ENCODE results near the gene ARID4B. TPM values are rescaled to one million over a fixed set of nuclear protein-coding genes. Genes with fewer than 3 reads are reported as not detected.
"Not testable (repeated sequence)": the region's sequence is repeated elsewhere in the genome, so short reads cannot be mapped to it uniquely, and the experiment has no call there.

Gene ARID4B
- total RNA-seq, 1 experiment from 2014 or later, result 28.3 TPM

GRCh38 chr1:235279694-235280093 is 48.3 kb downstream of the ARID4B start:
- DNase-seq (ENCODE audit: low read depth in 1 of 2, low spot score in 2 of 2), result no peak
- no peaks in the 10 kb centered on the region; the same call in 1 of the 2 replicates for H3K27me3 ChIP-seq (replicated peaks)
- no peak overlapping the region for H3K27ac ChIP-seq
- no peaks in the 10 kb centered on the region for H3K4me1 ChIP-seq (replicated peaks)
- no peak overlapping the region for H3K4me3 ChIP-seq
- H3K9me3 ChIP-seq (replicated peaks), result no peaks in the 10 kb centered on the region
- no peaks in the 10 kb centered on the region for H3K36me3 ChIP-seq

DNA sequence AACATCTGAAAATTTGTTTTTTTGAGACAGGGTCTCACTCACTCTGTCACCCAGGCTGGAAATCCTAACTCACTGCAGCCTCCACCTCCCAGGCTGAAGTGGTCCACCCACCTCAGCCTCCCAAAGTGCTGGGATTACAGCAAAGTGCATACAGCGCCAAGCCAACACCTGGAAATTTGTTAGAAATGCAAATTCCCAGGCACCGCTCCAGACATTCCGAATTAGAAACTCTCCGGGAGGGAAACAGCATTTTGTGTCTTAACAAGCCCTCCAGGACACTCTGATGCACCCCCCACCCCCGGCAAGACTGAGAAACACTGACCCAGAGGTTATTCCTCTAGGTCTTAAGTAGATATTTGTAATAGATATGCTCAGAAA is 49.1 kb downstream of the ARID4B start:
- no peaks in the 10 kb centered on the region for H3K4me1 ChIP-seq (replicated peaks)
- no peak for DNase-seq (ENCODE audit: low read depth in 1 of 2, low spot score in 2 of 2)
- no peaks in the 10 kb centered on the region for H3K36me3 ChIP-seq
- H3K4me3 ChIP-seq, result no peak overlapping the region
- no peaks in the 10 kb centered on the region; the same call in 1 of the 2 replicates for H3K27me3 ChIP-seq (replicated peaks)
- no peaks in the 10 kb centered on the region for H3K9me3 ChIP-seq (replicated peaks)
- H3K27ac ChIP-seq, result no peak overlapping the region

DNA sequence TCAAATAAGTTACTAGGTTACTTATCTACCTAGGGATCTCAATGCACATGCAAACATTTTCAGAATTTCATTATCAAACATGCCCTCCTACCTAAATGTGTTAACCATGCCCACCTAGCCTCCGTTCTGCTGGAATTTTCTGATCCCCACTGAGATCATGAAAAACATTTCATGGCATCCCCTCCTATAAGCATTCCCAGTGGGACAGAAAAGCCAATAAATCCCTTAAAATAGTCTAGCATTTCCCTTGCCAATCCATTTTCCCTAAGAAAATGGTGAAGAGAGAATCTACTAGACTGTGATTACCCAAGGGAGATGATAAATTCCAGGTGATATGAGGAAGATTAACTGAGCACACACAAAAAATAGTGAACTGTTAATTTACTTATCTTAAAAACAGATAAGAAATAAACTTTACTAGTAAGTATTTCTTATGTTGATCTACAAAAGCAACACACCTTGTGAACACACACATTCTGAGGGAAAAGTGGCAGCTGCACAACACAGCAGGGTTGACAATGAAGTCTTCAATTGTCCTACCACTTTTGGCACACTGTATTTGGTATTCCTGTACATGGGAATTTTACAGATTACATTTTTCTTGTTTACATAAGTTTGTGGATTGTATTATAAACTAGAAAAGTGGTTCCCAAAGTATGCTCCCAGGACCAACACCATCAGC is 49.6 kb downstream of the ARID4B start:
- no peaks in the 10 kb centered on the region for H3K9me3 ChIP-seq (replicated peaks)
- no peak for DNase-seq (ENCODE audit: low read depth in 1 of 2, low spot score in 2 of 2)
- no peak overlapping the region for H3K4me3 ChIP-seq
- no peaks in the 10 kb centered on the region for H3K36me3 ChIP-seq
- no peaks in the 10 kb centered on the region for H3K4me1 ChIP-seq (replicated peaks)
- H3K27me3 ChIP-seq (replicated peaks), result no peaks in the 10 kb centered on the region; the same call in 1 of the 2 replicates
- no peak overlapping the region for H3K27ac ChIP-seq

DNA sequence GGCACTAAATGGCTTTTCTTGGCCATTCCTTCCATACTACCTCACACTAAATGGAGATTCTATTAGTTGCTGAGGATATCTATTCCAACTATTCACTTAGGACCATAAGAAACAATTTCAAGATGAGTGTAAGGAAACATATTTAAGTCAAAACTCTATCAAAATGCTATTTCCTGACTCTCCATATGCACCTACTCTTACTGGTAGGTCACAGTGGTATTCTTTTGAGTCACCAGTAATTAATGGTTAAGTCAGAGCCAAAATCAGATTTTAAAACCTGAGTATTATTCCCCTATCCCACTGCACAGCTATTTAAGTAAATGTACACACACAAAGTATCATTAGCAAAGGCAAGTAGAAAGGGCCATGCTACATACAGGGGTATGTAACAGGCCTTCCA is 50.3 kb downstream of the ARID4B start:
- Histone ChIP-seq H3K9me3 (replicated peaks) (no peaks in the 10 kb centered on the region), H3K4me1 (replicated peaks) (no peaks in the 10 kb centered on the region), H3K36me3 (no peaks in the 10 kb centered on the region), H3K27ac (no peak overlapping the region), H3K4me3 (no peak overlapping the region), H3K27me3 (replicated peaks) (no peaks in the 10 kb centered on the region; the same call in 1 of the 2 replicates)
- no peak for DNase-seq (ENCODE audit: low read depth in 1 of 2, low spot score in 2 of 2)

GRCh38 chr1:235275836-235276235 is 52.1 kb downstream of the ARID4B start:
- Histone ChIP-seq H3K27me3 (replicated peaks) (no peaks in the 10 kb centered on the region; the same call in 1 of the 2 replicates), H3K9me3 (replicated peaks) (no peaks in the 10 kb centered on the region), H3K4me3 (no peak overlapping the region), H3K36me3 (no peaks in the 10 kb centered on the region), H3K4me1 (replicated peaks) (no peaks in the 10 kb centered on the region), H3K27ac (no peak overlapping the region)
- no peak for DNase-seq (ENCODE audit: low read depth in 1 of 2, low spot score in 2 of 2)

DNA sequence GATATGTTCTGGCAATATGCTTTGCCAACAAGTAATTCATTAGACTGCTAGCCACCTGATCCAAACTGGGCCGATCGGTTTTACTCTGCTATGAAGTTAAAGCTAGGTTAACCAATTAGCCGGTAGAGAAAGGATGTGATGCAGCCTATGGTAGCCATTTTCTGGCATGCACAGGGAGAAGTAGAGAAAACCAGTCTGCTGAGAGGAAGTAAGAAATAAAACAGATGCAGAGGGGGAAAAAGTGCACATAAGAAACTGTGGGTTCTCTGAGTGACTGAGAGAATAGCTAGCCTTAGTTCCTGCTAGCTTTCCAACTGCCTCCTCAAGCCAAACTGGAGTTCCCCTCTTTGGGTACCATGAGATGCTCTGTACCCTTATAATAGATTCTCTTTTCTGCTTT is 52.8 kb downstream of the ARID4B start:
- Histone ChIP-seq H3K27ac (no peak overlapping the region), H3K9me3 (replicated peaks) (no peaks in the 10 kb centered on the region), H3K36me3 (no peaks in the 10 kb centered on the region), H3K27me3 (replicated peaks) (no peaks in the 10 kb centered on the region; the same call in 1 of the 2 replicates), H3K4me3 (no peak overlapping the region), H3K4me1 (replicated peaks) (no peaks in the 10 kb centered on the region)
- no peak for DNase-seq (ENCODE audit: low read depth in 1 of 2, low spot score in 2 of 2)

GRCh38 chr1:235272851-235273250 is 55.1 kb downstream of the ARID4B start:
- no peaks in the 10 kb centered on the region for H3K4me1 ChIP-seq (replicated peaks)
- H3K4me3 ChIP-seq, result no peak overlapping the region
- no peaks in the 10 kb centered on the region for H3K27me3 ChIP-seq (replicated peaks)
- no peak for DNase-seq (ENCODE audit: low read depth in 1 of 2, low spot score in 2 of 2)
- no peak overlapping the region for H3K27ac ChIP-seq
- H3K9me3 ChIP-seq (replicated peaks), result no peaks in the 10 kb centered on the region
- H3K36me3 ChIP-seq, result no peaks in the 10 kb centered on the region

GRCh38 chr1:235270625-235271024 is 57.4 kb downstream of the ARID4B start:
- Histone ChIP-seq H3K9me3 (replicated peaks) (no peaks in the 10 kb centered on the region), H3K36me3 (no peaks in the 10 kb centered on the region), H3K4me1 (replicated peaks) (peaks cover 9% of the 10 kb centered on the region), H3K4me3 (no peak overlapping the region), H3K27me3 (replicated peaks) (no peaks in the 10 kb centered on the region), H3K27ac (no peak overlapping the region)
- DNase-seq (ENCODE audit: low read depth in 1 of 2, low spot score in 2 of 2), result no peak

- not testable (repeated sequence) for DNase-seq (ENCODE audit: low read depth in 1 of 2, low spot score in 2 of 2); H3K27ac ChIP-seq; H3K9me3 ChIP-seq (replicated peaks); H3K4me3 ChIP-seq; H3K36me3 ChIP-seq; H3K27me3 ChIP-seq (replicated peaks)
- peaks cover 12% of the 10 kb centered on the region for H3K4me1 ChIP-seq (replicated peaks)
Observed at GRCh38 chr1:235269990-235270389, 58.0 kb downstream of the ARID4B start.

- H3K36me3 ChIP-seq, result no peaks in the 10 kb centered on the region
- no peak for DNase-seq (ENCODE audit: low read depth in 1 of 2, low spot score in 2 of 2)
- H3K27ac ChIP-seq, result no peak overlapping the region
- H3K4me3 ChIP-seq, result no peak overlapping the region
- H3K9me3 ChIP-seq (replicated peaks), result no peaks in the 10 kb centered on the region
- H3K4me1 ChIP-seq (replicated peaks), result peaks cover 12% of the 10 kb centered on the region
- no peaks in the 10 kb centered on the region for H3K27me3 ChIP-seq (replicated peaks)
Observed at GRCh38 chr1:235268379-235269125, 59.4 kb downstream of the ARID4B start.

DNA sequence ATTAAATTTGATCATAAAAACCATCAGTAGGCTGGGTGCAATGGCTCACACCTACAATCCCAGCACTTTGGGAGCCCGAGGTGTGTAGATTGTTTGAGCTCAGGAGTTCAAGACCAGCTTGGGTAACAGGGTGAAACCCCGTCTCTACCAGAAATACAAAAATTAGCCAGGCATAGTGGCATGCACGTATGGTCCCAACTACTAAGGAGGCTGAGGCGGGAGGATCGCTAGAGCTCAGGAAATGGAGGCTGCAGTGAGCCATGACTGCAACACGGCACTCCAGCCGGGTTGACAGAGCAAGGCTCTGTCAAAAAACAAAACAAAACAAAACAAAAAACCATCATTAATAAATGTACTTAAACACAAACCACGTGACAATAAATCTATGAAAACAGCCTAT is 61.0 kb downstream of the ARID4B start:
- Histone ChIP-seq H3K27ac (no peak overlapping the region), H3K27me3 (replicated peaks) (no peaks in the 10 kb centered on the region), H3K9me3 (replicated peaks) (no peaks in the 10 kb centered on the region)

GRCh38 chr1:235266325-235266724 is 61.7 kb downstream of the ARID4B start:
- no peaks in the 10 kb centered on the region for H3K36me3 ChIP-seq
- H3K27ac ChIP-seq, result no peak overlapping the region
- no peaks in the 10 kb centered on the region for H3K9me3 ChIP-seq (replicated peaks)
- H3K4me1 ChIP-seq (replicated peaks), result peaks cover 12% of the 10 kb centered on the region
- no peaks in the 10 kb centered on the region for H3K27me3 ChIP-seq (replicated peaks)
- no peak for DNase-seq (ENCODE audit: low read depth in 1 of 2, low spot score in 2 of 2)
- no peak overlapping the region for H3K4me3 ChIP-seq

More for the DNA sequence above, 61.0 kb downstream of the ARID4B start:
- no peak for DNase-seq (ENCODE audit: low read depth in 1 of 2, low spot score in 2 of 2)
- H3K4me3 ChIP-seq, result no peak overlapping the region
- H3K4me1 ChIP-seq (replicated peaks), result peaks cover 12% of the 10 kb centered on the region
- H3K36me3 ChIP-seq, result no peaks in the 10 kb centered on the region

DNA sequence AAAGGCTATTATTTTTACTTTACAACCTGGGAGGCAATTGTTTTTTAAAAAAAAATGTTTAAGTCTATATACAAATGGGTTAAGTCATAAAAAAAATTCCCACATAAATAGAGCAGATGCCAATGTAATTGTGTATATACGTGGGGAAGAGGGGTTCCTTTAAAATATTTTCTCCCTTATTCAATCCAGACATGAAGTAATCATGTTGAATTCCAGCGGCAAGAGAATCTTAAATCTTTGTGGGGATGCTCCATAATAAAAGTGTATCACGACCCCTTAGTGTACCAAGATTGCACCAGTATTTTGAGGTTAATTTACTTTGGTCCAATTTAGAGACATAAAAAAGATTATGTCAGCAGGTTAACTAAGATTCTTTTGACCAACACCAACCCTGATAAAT is 62.1 kb downstream of the ARID4B start:
- Histone ChIP-seq H3K27ac (no peak overlapping the region), H3K36me3 (no peaks in the 10 kb centered on the region), H3K9me3 (replicated peaks) (no peaks in the 10 kb centered on the region), H3K27me3 (replicated peaks) (no peaks in the 10 kb centered on the region), H3K4me1 (replicated peaks) (peaks cover 12% of the 10 kb centered on the region), H3K4me3 (no peak overlapping the region)
- peak in 1 of 2 experiments; percentile 41 for DNase-seq (ENCODE audit: low read depth in 1 of 2, low spot score in 2 of 2)

- H3K4me1 ChIP-seq (replicated peaks), result peaks cover 12% of the 10 kb centered on the region
- no peaks in the 10 kb centered on the region for H3K27me3 ChIP-seq (replicated peaks)
- H3K36me3 ChIP-seq, result peaks cover 12% of the 10 kb centered on the region
- DNase-seq (ENCODE audit: low read depth in 1 of 2, low spot score in 2 of 2), result no peak
- no peaks in the 10 kb centered on the region for H3K9me3 ChIP-seq (replicated peaks)
- no peak overlapping the region for H3K4me3 ChIP-seq
- no peak overlapping the region for H3K27ac ChIP-seq
Observed at GRCh38 chr1:235264327-235264726, 63.7 kb downstream of the ARID4B start.
